Body of pancreas (tissue), 4 donors: ENCODE measurements around the gene SMIM29. TPM values are rescaled to one million over a fixed set of nuclear protein-coding genes. Genes with fewer than 3 reads are reported as not detected.

Experiments
- ATAC-seq: fragments of 150-250 bp; one replicate; pipeline ENCODE4 v1.9.1; 2016
- DNase-seq, 4 donors: peaks; one replicate each; pipeline ENCODE4 v3.0.0-alpha.2; 2019
- H3K27ac ChIP-seq, 4 donors: fragments of 200-600 bp; sonication (generic); 1 replicate in 3 of 4; 2 replicates in 1 of 4; pipeline versions ENCODE4 v1.5.1 to v1.6.1; 2016 to 2019; ENCODE audit warnings: mild to moderate bottlenecking in 1 of 4, mixed read lengths in 1 of 4, moderate library complexity in 1 of 4
- H3K27me3 ChIP-seq, 2 donors: fragments of 200-600 bp; sonication (generic); one replicate each; pipeline ENCODE4 v1.6.0; 2016; ENCODE audit warnings: mild to moderate bottlenecking in 1 of 2
- H3K36me3 ChIP-seq, 2 donors: fragments of 200-600 bp; sonication (generic); replicated peaks in 1 of 2; 2 replicates each; pipeline ENCODE4 v1.5.1; 2016; ENCODE audit warnings: low read depth in 2 of 2; ENCODE audit not compliant: insufficient read depth in 1 of 2
- H3K4me1 ChIP-seq: fragments of 200-600 bp; sonication (generic); one replicate; pipeline ENCODE4 v1.6.0; 2016
- H3K4me3 ChIP-seq, 2 donors: fragments of 200-600 bp; sonication (generic); 1 replicate in 1 of 2; 2 replicates in 1 of 2; pipeline ENCODE4 v1.5.1; 2016 to 2019
- H3K9me3 ChIP-seq, 3 donors: fragments of 200-600 bp; sonication (generic); 1 replicate in 2 of 3; 2 replicates in 1 of 3; pipeline ENCODE4 v1.5.1; 2016
- POLR2A ChIP-seq, 3 donors: fragments of 450-650 bp; IDR thresholded peaks; one replicate each; pipeline ENCODE4 v1.6.1; 2016; ENCODE audit warnings: antibody characterized with exemption in 3 of 3, mild to moderate bottlenecking in 2 of 3
- WGBS, 2 donors: methylation state at CpG; one replicate each; pipeline ENCODE4 v1.1.5; 2017; 5-methylcytosine and 5-hydroxymethylcytosine counted together
- intact Hi-C: fragments of 100-400 bp; cut with DNase I; formaldehyde crosslinking; loops from one replicate; pipeline ENCODE4 v1.15.1; 2023
- total RNA-seq, 2 donors: library from RNA; depleted of rRNA; stranded (reverse); fragments of >200 nt; gene quantifications; one replicate each; pipeline ENCODE4 v1.1.0, GENCODE V29; 2016
- TF ChIP-seq, protein P1 (sequence below), 7 experiments: fragments of 450-650 bp in 4 of 7; fragments of 200-600 bp in 3 of 7; sonication (generic) in 3 of 7; IDR thresholded peaks; one replicate each; pipeline ENCODE4 v1.5.1; 2016 to 2019; ENCODE audit warnings: antibody characterized with exemption in 7 of 7

The SMIM29 gene
- total RNA-seq, 2 donors from 2014 or later, result 8.6 to 21.5 TPM

DNA sequence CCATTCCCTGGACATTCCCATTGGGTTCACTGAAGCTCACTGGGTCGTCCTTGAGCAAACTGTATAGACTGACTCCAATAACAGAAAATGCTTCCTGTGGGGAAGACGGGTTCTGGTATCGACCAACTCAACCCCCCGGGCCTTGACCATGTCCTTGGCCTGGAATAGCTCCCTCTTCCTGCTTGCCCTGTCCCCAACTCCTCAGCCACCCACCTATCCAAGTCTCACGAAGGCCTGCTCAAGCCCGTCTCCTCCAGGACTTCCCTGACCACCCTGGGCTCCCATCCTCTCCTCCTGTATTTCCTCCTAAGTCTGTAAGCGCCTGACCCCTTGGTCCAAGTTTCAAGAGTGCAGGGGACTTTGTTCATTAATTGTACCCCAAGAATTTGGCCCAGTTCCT, 14.9 kb downstream of the SMIM29 start:
- TF ChIP-seq POLR2A (IDR thresholded peaks at IDR 0.05), result no peak
- TF ChIP-seq, protein P1, sequence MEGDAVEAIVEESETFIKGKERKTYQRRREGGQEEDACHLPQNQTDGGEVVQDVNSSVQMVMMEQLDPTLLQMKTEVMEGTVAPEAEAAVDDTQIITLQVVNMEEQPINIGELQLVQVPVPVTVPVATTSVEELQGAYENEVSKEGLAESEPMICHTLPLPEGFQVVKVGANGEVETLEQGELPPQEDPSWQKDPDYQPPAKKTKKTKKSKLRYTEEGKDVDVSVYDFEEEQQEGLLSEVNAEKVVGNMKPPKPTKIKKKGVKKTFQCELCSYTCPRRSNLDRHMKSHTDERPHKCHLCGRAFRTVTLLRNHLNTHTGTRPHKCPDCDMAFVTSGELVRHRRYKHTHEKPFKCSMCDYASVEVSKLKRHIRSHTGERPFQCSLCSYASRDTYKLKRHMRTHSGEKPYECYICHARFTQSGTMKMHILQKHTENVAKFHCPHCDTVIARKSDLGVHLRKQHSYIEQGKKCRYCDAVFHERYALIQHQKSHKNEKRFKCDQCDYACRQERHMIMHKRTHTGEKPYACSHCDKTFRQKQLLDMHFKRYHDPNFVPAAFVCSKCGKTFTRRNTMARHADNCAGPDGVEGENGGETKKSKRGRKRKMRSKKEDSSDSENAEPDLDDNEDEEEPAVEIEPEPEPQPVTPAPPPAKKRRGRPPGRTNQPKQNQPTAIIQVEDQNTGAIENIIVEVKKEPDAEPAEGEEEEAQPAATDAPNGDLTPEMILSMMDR (IDR thresholded peaks at IDR 0.05), result no peak
- H3K27me3 ChIP-seq, result no peaks in the 10 kb centered on the region
- intact Hi-C loops, result no loop called here
- H3K4me1 ChIP-seq, result peaks cover 24% of the 10 kb centered on the region
- peak overlapping the region in 1 of 4 donors; percentile 94 for H3K27ac ChIP-seq
- H3K9me3 ChIP-seq, result no peaks in the 10 kb centered on the region
- ATAC-seq (no peak), DNase-seq (no peak)
- 73 to 81% methylated on average over 7 of the region's 7 CpGs for WGBS, 2 donors
- no peak overlapping the region for H3K4me3 ChIP-seq
- H3K36me3 ChIP-seq, result no peaks in the 10 kb centered on the region

DNA sequence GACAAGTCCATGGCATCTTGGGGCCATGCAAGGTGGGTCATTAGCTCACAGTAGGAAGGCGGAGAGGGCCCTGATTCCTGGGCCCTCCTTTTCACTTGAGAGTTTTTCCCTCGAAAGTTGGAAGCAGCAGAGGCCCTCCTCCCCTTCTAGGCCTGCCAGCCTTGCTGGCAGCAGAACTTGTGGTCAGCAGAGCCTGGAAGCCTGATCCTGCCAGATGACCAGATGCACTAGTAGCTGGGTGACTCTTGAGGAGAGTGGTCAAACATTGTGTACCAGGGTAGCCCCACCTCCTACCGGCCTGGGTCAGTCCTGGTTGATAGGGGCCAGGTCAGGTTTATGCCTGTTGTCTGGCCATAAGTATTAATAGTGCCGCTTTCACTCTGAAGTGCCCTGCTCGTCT, 15.9 kb downstream of the SMIM29 start:
- Histone ChIP-seq H3K4me1 (peaks cover 14% of the 10 kb centered on the region), H3K9me3 (no peaks in the 10 kb centered on the region), H3K27ac (no peak overlapping the region), H3K36me3 (no peaks in the 10 kb centered on the region), H3K27me3 (no peaks in the 10 kb centered on the region), H3K4me3 (no peak overlapping the region)
- 81 to 88% methylated on average over 4 to 5 of the region's 5 CpGs for WGBS, 2 donors
- intact Hi-C loops, result no loop called here
- DNase-seq (no peak), ATAC-seq (no peak)
- TF ChIP-seq, protein P1 (IDR thresholded peaks at IDR 0.05), result no peak
- TF ChIP-seq POLR2A (IDR thresholded peaks at IDR 0.05), result no peak

DNA sequence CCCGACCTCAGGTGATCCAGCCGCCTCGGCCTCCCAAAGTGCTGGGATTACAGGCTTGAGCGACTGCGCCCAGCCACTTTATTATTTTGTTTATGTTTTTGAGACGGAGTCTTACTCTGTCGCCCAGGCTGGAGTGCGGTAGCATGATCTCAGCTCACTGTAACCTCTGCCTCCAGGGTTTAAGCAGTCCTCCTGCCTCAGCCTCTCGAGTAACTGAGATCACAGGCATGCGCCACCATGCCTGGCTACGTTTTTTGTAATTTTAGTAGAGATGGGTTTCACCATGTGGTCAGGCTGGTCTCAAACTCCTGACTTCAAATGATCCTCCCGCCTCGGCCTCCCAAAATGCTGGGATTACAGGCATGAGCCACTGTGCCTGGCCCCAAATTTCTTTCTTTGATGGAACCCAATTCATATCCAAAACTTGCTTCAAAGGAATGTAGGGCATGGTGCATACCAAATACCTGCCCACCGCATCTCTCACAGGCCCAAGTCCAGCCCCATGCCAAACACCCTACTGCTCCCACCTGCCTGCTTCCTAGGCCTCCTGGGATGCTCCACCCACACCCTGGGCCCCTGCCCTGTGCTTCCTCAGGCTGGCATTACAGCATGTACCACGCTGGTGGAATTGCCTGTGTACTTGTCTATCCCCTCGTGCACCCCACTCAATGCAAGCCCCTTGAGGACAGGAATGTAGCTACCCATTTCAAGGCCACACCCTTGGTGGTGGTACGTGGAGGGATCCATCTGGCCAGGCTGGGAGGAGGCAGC, 17.1 kb downstream of the SMIM29 start:
- no peak for TF ChIP-seq POLR2A (IDR thresholded peaks at IDR 0.05)
- TF ChIP-seq, protein P1 (IDR thresholded peaks at IDR 0.05), result no peak
- Histone ChIP-seq H3K9me3 (no peaks in the 10 kb centered on the region), H3K36me3 (no peaks in the 10 kb centered on the region), H3K4me1 (peaks cover 11% of the 10 kb centered on the region), H3K27me3 (no peaks in the 10 kb centered on the region), H3K4me3 (no peak overlapping the region), H3K27ac (no peak overlapping the region)
- 92 to 93% methylated on average over 16 of the region's 17 CpGs for WGBS, 2 donors
- intact Hi-C loops, result no loop called here
- DNase-seq, result no peak
- ATAC-seq, result no peak

DNA sequence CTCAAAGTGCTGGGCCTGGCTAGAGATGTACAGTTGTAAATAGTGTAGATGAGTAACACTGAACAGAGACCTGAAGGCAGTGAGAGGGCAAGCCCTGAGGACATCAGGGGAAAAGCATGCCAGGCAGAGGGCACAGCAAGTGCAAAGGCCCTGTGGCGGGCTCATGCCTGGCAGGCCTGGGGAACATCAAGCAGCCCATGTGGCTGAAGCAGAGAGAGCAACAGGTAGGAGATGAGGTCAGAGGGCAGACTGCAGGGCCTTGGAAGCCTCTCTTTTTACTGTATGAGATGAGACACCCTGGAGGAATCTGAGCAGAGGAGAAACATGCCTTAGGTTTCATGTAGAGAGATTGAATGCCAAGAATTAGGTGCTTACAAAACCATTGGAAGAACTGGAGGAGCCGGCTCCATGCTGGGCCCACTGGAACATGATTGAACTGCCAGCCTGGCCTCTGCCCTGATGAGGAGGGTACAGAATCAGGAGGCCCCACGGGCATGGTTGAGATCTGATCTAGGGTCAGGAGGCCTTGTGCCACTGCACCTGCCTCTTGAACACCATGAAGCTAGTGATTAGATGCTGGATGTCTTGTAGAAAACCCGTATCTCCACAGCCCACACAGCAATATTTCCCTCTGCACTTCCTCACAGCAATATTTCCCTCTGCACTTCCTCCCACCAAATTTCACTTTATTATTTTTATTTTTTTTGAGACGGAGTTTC, 18.0 kb downstream of the SMIM29 start:
- H3K27ac ChIP-seq, result peak overlapping the region in 1 of 4 donors; percentile 41
- no peak for ATAC-seq
- intact Hi-C loops, result no loop called here

More for the DNA sequence above, 18.0 kb downstream of the SMIM29 start:
- no peaks in the 10 kb centered on the region for H3K36me3 ChIP-seq
- DNase-seq, result no peak
- TF ChIP-seq, protein P1 (IDR thresholded peaks at IDR 0.05), result no peak
- TF ChIP-seq POLR2A (IDR thresholded peaks at IDR 0.05), result no peak
- WGBS, 2 donors, result 76 to 84% methylated on average over 5 of the region's 5 CpGs
- no peak overlapping the region for H3K4me3 ChIP-seq
- H3K9me3 ChIP-seq, result no peaks in the 10 kb centered on the region
- H3K27me3 ChIP-seq, result no peaks in the 10 kb centered on the region
- peaks cover 4% of the 10 kb centered on the region for H3K4me1 ChIP-seq
